Inflammatory macrophage treated with lipopolysaccharide for 4 hours (primary cell): ENCODE measurements around the gene TBRG4.
A peak's percentile ranks its signal among the peaks of the same experiment; 100 is the strongest.

Experiments used
- DNase-seq: peaks from one replicate; pipeline ENCODE4 v3.0.0-alpha.2; 2020

Gene TBRG4

DNA sequence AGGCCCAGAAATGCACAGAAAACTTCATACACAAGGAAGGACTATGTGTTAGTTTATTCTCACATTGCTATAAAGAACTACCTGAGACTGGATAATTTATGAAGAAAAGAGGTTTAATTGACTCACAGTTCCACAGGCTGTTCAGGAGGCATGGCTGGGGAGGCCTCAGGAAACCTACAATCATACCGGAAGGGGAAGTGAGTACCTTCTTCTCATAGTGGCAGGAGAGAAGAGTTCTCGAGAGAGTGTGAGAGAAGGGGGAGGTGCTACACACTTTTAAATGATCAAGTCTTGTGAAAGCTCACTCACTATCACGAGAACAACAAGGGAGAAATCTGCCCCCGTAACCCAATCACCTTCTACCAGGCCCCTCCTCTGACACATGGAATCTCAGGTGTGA, 29.3 kb upstream of the TBRG4 start:
- no peak for DNase-seq

DNA sequence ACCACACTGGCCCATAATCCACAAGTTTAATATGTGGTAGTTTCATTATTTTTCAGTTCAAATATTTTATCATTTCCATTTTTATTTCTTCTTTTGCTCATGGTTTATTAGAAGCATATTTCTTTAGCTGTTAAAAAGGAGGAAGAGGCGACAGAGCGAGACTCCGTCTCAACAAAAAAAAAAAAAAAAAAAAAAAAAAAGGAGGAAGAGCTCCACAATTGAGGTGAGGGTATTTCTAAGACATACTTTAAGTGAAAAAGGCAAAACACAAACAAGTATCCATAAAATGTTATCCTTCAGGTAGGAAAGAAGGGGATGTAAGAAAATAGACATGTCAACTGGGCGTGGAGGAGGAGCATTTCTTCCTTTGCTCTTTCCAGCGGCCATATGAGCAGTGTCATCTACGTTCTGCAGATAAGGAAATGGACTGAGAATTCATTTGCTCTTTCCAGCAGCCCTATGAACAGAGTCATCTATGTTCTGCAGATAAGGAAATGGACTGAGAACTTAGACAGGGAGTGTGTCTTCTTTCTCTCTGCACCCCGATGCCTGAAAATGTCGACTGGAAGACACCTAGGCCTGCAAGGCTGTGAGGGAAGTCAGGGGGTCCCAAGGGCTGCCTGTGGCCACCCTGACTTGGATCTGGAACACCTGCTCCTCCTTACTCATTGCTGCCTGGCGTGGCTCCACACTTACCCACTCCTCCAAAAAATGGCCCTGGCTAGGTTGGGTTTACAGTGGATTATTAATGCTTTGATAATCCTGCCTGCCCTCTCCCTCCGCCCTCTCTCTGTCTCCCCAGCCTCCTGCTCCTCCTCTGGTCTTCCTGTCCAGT, 27.2 kb upstream of the TBRG4 start:
- DNase-seq = no peak

DNA sequence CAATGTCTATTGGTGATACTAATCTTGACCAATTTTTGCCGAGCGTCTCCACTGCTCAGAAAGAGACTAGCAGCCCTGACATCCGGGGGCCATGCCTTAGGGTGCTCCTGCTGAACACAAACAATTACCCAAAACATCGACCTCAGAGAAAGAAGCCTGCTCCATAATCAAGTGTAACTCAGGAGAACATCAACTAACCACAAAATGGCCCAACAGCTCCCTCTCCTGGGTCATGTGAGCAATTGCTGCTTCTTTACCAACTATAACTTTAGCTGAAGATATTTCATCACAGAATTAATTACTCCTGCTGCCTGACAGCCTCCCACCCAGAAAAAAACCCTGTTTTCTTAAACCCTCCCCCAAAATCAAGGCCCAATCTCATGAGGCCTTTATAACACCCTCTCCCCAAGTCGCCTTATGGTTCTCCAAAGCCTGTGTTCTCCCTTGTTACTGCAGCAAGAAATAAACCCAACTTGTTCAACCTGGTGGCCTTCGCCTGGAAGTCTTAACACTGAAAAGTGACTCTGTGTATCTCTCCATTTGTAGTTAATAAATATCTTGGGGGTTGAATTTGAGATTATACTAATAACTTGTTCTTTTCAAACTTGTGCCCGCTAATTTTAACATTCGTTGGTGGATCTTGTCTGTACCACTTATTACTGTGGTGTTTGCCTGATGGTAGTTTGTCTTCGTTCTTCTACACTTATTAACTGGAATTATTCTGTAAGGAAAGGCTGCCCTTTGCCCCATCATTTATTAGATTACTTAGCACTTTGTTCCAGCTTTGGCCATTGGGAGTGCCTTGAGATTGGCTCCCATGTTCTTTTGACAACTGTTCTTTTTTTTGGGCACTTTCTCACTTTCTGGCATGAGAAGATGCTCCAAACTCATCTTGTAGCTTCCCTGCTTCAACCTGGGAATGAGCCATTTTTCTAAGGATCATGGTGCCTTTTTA, 24.9 kb upstream of the TBRG4 start:
- DNase-seq = peak; percentile 76

DNA sequence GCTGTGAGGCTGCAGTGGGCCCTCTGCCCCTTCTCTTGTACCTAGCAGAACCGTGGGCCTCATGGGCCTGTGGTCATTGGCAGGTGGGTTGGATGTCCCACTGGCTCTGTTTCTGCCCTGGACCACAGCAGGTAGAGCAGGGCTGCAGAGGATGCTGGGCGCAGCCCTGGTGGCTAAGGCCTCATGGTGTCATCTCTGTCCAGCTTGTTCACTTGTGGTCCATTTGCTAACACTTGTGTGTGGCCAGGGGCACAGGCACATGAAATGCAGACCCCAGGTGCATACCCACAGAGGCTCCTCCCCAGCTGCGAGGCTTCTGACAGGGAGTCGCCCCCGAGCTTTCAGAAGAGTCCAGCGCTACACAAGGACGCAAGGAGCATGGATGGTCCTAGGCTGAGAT, 22.4 kb upstream of the TBRG4 start:
- no peak for DNase-seq

DNA sequence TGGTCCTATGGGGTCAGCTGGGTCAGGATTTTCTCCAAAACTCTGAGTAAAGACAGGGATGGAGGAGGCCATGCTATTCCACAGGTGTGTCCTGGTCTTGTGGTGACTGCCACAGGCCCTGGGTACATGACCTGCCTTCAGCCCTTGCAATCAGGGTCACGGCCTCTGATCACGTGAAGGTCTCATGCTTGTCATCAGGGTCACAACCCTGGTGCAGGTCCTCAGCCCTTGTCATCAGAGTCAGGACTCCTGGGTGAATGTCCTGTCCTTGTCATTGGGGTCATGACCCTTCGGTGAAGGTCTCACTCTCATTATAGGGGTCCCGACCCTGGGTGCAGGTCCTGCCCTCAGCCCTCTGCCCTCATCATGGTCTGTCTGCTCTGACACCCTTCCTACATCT, 21.9 kb upstream of the TBRG4 start:
- DNase-seq = no peak

DNA sequence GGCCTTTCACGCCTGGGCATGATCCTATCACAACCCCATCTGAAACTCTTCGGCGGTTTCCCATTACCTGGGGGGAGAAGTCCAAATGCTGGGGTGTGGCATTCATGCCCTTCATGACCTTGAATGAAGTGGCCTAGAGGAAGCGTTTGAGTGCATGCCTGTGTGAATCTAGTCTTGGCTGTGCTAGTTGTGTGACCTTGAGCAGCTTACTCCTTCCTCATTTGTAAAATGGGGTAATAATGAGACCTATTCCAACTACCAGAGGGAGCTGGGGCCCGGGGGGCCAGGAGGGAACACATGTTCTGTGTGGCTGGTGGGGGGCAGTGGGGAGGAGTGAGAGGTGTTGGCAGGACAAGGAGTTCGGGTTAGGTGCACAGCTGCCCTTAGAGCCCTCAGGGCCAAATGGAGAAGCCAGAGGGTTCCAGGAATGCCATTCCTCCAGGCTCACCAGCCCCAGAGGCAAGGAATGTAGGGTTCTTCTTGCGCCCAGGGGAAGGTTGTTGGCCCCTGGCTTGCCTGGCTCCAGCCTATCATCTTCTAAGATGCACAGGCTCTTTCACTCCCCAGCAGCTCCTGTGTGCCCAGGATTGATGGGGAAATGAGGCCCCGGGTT, 21.3 kb upstream of the TBRG4 start:
- DNase-seq = no peak

DNA sequence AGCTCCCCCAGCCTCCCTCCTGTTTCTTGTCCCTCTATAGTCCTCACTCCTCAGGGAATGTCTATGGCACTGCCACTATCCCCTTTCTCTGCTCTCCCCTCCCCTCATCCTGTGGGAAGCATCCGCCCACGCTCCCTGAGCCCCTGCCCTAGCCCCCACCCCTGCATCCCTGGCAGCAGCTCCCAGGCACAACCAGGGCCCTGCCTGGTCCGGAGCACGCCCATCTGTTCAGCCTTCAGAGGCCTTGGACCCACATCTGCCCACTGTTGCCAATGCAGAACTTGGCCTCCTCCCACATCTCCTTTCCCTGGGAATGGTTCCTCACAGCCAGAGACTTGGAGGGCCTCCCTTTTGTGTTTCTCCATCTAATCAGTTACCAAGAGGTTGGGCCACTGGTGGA, 20.4 kb upstream of the TBRG4 start:
- DNase-seq = no peak

DNA sequence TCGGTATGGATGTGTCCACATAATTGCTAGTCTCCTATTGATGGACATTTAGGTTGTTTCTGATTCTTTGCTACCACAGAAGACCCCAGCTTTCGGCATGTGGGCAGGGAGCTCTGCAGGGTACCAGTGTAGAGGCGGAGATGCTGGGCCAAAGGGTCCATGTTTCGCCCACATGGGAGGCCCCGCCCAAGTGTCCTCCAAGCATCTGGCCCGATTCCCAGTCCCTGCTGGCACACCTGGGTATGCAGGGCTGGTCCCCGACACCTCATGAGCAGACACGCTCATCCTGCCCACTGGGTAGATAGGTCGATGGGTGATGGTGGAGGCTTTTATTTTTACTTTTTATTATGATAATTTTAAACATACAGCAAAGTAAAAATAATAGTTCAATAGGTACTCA, 19.4 kb upstream of the TBRG4 start:
- no peak for DNase-seq

DNA sequence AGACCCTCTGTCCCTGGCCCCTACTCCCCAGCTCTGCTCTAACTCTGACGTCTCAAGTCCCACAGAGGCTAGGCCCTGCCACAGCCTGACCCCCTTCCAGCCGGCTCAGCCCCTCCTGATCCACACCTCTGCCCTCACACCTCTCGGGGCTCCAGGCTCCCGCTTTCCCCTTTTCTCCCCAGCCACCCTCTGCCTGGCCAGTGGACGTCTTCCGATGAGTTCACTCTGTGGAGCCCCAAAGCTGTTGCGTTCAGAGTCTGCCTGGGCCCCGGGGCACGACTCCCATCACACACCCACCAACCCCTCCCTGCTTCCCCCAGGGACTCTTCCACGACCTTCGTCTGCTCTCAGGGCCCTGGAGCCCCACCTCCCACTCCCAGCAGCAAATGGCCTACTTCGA, 18.4 kb upstream of the TBRG4 start:
- DNase-seq = no peak

DNA sequence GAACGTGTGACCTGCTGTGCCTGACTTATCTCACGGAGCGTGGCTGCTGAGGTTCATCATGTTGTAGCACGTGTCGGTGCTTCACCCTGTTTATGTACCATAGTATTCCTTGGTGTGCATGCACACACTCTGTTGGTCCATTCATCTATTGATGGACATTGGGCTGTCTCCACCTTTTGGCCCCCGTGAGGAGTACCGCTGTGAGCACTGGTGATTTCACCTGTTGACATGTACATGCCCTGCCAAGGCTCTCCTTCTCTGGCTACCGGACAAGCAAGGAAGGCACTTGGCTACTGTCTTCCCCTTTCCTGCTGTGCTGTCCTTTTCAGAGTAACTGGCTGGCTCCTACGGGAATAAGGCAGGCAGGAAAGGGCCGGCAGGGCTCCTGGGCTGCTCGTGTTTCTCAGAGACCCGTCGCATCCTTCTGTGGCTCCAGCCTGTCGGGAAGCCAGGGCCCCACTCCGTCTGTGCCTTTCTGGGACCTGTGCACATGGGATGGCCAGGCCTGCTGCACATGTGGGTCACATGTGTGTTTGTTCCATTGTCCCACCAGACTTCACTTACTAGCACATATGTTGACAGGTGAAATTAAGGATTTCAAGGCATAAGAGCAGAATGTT, 17.8 kb upstream of the TBRG4 start:
- no peak for DNase-seq

DNA sequence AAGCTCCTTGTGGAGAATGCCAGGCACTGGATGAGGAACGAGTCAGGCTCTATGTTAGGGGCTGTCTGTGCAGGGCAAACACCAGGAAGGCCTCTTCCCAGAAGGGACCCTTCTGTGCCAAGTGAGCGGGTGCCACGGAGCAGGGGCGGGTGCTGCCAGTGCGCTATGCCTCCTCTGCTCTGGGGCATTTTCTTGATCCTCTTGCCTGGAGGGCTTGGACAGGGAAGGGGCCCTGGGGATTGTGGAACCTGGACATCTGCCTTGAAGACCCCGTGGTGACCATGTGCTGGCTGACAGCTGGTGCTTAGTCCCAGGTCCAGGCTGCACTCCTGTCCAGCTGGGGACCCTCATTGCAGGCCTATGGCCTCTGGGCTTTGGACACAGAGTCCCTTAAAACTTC, 15.4 kb upstream of the TBRG4 start:
- no peak for DNase-seq

DNA sequence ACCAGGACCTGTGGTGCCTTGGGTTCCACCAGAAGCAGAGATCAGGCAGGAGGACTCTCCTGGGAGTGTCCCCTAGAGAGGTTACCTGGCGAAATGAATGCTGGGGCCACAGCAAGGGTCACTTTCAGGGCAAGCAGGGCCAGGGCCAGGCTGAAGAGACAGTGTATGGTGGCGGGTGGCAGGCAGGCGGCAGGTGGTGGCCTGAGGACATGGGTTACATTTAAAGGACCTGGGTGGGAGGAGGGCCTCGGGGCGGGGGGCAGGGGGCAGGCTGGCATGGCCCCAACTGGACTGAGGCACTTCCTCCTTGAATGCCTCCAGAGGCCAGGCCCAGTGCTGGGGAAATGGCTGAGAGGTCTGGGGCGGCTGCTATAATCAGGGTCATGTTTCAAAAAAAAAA, 14.7 kb upstream of the TBRG4 start:
- no peak for DNase-seq

DNA sequence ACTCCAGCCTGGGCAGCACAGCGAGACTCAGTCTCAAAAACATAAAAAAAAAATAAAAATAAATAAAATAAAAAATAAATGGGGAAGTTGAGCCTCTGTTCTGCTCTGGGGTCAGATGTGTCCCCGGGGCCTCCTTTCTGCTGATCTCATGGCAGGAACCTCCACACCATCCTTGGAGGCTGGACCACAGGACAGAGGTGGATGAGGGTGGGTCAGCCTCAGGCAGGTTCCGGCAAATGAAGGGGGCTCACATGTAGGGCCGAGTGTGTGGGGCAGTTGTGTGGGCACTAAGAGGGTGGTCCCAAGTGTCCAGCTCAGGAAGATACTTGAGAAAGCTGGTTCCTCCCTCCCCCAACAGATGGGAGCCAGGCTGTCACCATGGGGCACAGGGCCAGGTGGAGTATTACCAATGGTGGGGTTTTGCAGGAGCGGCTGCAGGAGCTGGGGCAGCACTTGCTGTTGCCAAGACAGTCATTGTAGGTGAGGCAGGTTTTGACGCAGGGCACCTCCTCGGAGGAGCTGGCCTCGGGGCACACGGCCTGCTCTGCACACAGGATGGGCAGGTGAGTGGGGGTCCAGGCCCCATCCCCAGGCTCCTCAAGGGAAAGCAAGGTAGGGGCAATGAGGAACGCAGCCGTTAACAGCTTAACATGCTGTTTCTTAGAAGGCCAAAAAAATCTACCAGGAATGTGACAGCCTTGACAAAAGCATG, 13.9 kb upstream of the TBRG4 start:
- DNase-seq = no peak

DNA sequence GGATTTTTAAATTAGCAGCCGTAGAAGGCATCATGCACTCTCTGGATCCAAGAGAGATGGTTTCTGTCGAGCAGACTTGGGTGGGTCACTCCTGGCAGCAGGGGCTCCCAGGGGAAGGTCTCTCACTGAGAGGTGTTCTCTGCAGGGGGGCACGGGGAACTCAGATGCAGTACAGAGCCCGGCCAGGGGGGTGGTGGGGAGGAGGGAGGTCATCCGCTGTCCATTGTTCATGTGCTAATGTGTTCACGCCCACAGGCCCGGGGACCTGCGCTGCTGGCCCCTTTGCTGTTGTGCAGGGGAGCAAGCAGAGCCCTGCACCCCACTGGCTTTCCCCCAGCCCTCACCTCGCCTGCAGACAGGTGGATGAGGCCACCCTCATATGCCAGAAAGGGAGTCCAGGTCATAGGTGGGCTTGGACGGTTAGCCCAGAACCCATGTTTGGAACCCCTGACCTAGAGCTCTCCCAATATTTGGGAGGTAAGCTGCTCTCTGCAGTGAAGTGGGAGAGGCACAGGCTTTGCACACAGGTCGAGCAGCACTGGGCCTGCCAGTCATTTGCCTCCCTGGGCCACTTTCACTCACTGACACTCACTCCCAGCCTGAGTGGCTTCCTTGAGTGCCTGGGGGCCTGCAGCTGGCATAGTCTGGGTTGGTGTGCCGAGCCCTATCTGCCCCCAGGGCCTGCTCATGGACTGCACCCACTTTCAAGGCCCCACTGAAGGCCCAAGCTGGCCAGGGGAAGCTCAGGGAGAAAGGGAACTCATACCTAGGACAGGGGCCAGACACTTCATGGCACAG, 12.6 kb upstream of the TBRG4 start:
- DNase-seq = no peak

DNA sequence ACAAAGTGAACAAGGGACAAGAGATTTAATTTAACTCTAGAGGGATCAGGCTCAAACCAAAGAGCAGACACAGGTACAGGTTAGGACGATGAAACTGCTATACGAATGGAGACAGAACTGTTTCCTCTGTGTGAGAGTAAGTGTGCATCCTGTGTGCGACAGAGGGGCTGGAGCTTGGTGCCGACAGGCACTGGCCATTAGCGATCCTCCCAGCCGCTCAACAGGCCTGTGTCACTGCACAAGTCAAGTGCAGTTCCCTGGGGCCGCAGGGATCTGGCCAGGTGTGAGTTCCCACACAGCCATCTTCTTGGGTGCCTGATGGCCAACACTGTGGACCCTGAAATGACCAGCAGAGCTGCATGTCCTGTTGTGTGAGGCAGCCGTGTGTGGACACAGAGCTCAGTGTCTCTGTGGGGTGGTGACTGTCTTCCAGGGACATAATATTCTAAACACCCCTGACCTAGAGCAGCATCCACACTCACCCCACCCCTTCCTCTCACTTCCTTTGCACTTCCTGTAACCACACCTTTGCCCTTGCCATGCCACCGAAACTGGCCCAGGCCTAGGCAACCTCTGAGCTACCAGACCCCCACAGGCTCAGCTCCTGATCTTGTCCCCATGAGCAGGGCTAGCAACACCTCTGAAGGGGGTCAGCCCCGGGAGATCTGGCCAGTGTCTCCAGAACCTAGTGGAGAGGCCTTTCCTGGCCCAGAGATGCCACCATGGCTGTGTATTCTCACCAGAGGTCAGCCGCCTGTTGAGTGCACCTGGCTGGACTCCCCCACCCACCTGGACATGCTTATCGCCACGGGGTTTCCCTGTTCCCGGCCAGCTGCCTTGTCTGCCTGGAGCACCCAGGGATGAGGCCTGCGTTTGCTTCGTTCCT, 11.7 kb upstream of the TBRG4 start:
- no peak for DNase-seq

DNA sequence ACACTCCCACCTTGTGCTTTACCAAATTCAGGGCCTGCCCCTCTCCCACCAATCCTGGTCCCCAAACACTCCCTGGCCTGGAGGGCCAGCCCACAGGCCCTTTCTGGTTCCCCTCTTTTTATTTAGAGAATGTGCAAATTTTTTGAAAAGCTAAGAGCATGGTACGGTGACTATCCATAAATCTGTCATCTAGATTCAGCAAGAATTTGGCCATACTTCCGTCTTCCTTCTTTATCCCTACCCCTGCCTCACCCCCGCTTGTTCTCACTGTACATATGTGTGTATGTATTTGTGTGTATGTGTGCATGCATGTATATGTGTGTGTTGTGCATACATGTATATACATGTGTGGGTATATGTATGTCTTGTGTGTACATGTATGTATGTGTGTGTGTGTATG, 8.1 kb upstream of the TBRG4 start:
- DNase-seq = no peak

DNA sequence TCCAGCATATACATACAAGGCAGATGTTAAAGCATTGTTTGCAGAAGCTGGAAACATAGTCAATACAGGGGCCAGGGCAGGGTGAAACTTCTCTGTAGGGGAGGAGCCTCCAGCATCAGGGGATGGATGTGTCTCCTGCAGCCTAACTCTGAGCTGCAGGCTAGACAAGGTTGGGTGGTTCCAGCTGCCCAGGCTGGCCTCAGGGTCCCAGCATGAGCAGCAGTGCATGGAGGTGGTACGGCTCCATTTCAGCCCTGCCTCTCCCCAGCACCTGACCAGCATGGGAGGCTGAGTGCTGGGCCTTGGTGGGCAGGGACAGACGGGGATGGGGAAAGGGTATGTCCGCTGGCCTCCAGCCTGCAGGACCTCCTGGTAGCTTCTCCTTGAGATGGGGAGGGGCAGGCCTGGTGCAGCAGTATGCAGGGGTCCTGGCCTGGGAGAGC, 7.4 kb upstream of the TBRG4 start:
- DNase-seq = no peak

DNA sequence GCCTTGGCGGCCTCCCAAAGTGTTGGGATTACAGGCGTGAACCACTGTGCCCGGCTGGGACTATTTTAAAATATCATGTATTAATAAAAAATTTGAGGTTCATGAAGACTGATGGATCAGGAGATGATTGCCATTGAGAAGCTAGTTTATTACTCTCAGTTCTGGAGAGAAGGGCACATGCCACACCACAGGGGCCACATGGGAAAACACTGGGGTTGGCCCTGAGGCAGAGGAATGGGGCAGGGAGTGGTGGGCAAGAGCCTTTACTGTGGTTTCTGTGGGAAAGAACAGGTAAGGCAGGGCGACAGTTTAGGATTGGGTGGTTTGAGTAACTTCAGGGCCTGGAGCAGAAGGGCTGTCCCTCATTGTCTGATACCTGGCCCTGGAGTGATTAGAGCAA, 6.8 kb upstream of the TBRG4 start:
- no peak for DNase-seq

DNA sequence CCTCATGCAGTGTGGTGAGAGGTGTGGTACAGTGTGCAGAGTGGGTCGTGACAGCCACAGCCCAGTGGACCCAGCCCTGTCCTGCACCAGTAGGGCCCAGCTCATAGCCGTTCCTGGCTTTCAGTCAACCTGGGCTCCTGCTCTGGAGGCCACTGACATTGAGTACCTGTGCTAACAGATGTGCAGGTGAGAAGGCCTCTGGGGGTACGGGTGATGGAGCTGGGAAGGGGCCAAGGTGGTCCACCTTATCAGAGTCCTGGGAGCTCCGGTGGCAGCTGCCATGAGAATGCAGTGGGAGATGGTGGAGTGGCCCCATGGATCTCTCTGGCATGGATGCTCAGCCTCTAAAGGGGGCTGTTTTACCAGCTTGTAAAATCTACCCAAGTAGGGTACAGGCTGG, 6.1 kb upstream of the TBRG4 start:
- no peak for DNase-seq

DNA sequence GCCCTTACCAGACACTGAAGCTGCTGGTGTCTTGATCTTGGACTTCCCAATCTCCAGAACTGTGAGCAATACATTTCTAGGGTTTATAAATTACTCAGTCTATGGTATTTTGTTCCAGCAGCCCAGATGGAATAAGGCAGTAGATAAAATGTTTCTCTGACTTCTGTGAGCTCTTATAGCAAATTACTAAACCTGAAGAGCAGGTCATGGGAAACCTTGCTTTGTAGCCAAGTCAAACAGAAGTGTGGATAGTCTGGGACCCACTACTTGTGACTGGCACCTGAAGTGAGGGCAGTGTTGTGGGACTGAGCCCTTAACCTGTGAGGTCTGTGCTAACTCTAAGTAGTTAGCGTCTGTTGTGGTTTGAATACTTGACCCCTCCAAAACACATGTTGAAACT, 4.6 kb upstream of the TBRG4 start:
- no peak for DNase-seq

DNA sequence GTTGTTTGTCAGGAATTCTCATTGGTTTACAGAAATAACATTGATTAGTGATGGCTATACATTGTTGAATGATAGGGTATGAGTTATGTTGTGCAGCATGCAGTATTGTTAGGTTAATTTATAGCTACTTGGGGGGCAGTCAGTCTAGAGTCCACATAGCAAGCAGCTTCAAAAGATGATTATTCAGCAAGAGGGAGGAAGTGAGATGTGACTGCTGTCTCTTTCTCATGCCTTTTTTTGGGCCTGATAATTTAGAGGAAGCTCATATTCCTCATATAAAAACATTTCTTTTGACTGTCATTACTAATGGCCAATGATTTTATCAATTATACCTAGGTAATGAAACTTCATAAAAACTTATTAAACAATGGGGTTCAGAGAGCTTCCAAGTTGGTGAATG, 3.4 kb upstream of the TBRG4 start:
- DNase-seq = no peak
